ENCODE data around the gene MRPL32.

Gene MRPL32

GRCh38 chr7:42926204-42926603 lies 6.0 kb upstream of the MRPL32 start:
- DNase-seq (ENCODE audit: low spot score) (no peak), FAIRE-seq (no peak)

GRCh38 chr7:42928754-42929153 lies 3.4 kb upstream of the MRPL32 start:
- no peak for DNase-seq (ENCODE audit: low spot score)
- no peak for FAIRE-seq

- FAIRE-seq, result no peak
- DNase-seq (ENCODE audit: low spot score), result no peak
Observed at GRCh38 chr7:42929449-42929848, 2.7 kb upstream of the MRPL32 start.

GRCh38 chr7:42930889-42931288 lies 1.3 kb upstream of the MRPL32 start:
- no peak for FAIRE-seq
- no peak for DNase-seq (ENCODE audit: low spot score)

- no peak for FAIRE-seq
- DNase-seq (ENCODE audit: low spot score), result no peak
Observed at GRCh38 chr7:42931447-42931833, 736 bp upstream of the MRPL32 start.

- FAIRE-seq, result no peak
Observed at GRCh38 chr7:42932811-42933591, 825 bp downstream of the MRPL32 start.

GRCh38 chr7:42934291-42934690 lies 2.1 kb downstream of the MRPL32 start:
- FAIRE-seq (no peak), DNase-seq (ENCODE audit: low spot score) (no peak)

More at GRCh38 chr7:42932811-42933591, 825 bp downstream of the MRPL32 start:
- peak; percentile 30 for DNase-seq (ENCODE audit: low spot score)

- DNase-seq (ENCODE audit: low spot score) (no peak), FAIRE-seq (no peak)
Observed at GRCh38 chr7:42935861-42936260, 3.7 kb downstream of the MRPL32 start.

GRCh38 chr7:42939457-42940240 lies 7.5 kb downstream of the MRPL32 start:
- no peak for FAIRE-seq
- no peak for DNase-seq (ENCODE audit: low spot score)

- peak; percentile 56 for FAIRE-seq
Observed at GRCh38 chr7:42940985-42941847, 9.0 kb downstream of the MRPL32 start.

GRCh38 chr7:42945821-42946626 lies 13.8 kb downstream of the MRPL32 start:
- FAIRE-seq, result no peak
- DNase-seq (ENCODE audit: low spot score), result no peak

More at GRCh38 chr7:42940985-42941847, 9.0 kb downstream of the MRPL32 start:
- peak; percentile 57 for DNase-seq (ENCODE audit: low spot score)

- FAIRE-seq, result no peak
- no peak for DNase-seq (ENCODE audit: low spot score)
Observed at GRCh38 chr7:42946627-42946950, 14.4 kb downstream of the MRPL32 start.

GRCh38 chr7:42947521-42947920 lies 15.3 kb downstream of the MRPL32 start:
- FAIRE-seq, result no peak
- no peak for DNase-seq (ENCODE audit: low spot score)

GRCh38 chr7:42950417-42950816 lies 18.2 kb downstream of the MRPL32 start:
- no peak for FAIRE-seq
- DNase-seq (ENCODE audit: low spot score), result no peak

GRCh38 chr7:42952328-42952727 lies 20.2 kb downstream of the MRPL32 start:
- FAIRE-seq (no peak), DNase-seq (ENCODE audit: low spot score) (no peak)

GRCh38 chr7:42953994-42954393 lies 21.8 kb downstream of the MRPL32 start:
- no peak for FAIRE-seq
- DNase-seq (ENCODE audit: low spot score), result no peak

- FAIRE-seq, result no peak
- no peak for DNase-seq (ENCODE audit: low spot score)
Observed at GRCh38 chr7:42956062-42956461, 23.9 kb downstream of the MRPL32 start.

GRCh38 chr7:42959549-42959948 lies 27.4 kb downstream of the MRPL32 start:
- DNase-seq (ENCODE audit: low spot score) (no peak), FAIRE-seq (no peak)

- FAIRE-seq, result no peak
Observed at GRCh38 chr7:42960762-42961161, 28.6 kb downstream of the MRPL32 start.

GRCh38 chr7:42961170-42961569 lies 29.0 kb downstream of the MRPL32 start:
- DNase-seq (ENCODE audit: low spot score) (no peak), FAIRE-seq (no peak)

More at GRCh38 chr7:42960762-42961161, 28.6 kb downstream of the MRPL32 start:
- no peak for DNase-seq (ENCODE audit: low spot score)

GRCh38 chr7:42964293-42964692 lies 32.1 kb downstream of the MRPL32 start:
- DNase-seq (ENCODE audit: low spot score), result no peak
- FAIRE-seq, result no peak

All from RCC 7860 (cell line).